SK-N-MC (cell line): ENCODE results near the gene DUSP22.

Experiments
- EZH2 ChIP-seq: fragments of 200-600 bp; sonication (generic); IDR thresholded peaks from one replicate; pipeline ENCODE4 v1.6.1; 2017; ENCODE audit warnings: antibody characterized with exemption
- POLR2AphosphoS5 ChIP-seq: IDR thresholded peaks from 2 replicates; pipeline ENCODE4 v1.6.1; 2012; ENCODE audit warnings: mild to moderate bottlenecking, low read depth, low read length, borderline replicate concordance

DNA sequence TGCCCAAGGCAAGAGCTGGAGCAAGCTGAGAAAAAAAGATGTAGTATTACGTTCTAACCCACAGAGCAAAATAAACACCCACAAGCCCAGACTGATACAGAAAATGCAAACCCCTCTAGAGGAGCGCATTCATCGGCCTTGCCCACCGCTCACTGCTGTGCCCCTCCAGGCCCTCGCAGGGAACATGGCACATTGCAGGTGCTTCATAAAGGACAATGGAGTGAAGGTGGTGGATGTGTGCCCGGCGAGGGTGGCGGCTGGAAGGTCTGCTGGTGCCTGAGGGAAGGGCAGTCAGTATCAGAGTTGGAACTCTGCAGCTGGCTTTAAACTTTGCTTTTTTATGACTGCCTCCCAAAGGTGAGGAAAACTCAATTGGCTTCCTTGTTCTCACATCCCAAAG lies 80.7 kb downstream of the DUSP22 start:
- TF ChIP-seq POLR2AphosphoS5 (no peak), EZH2 (no peak)
